ENCODE data around the gene HIVEP3.
A peak's percentile ranks its signal among the peaks of the same experiment; 100 is the strongest.

The HIVEP3 gene

DNA sequence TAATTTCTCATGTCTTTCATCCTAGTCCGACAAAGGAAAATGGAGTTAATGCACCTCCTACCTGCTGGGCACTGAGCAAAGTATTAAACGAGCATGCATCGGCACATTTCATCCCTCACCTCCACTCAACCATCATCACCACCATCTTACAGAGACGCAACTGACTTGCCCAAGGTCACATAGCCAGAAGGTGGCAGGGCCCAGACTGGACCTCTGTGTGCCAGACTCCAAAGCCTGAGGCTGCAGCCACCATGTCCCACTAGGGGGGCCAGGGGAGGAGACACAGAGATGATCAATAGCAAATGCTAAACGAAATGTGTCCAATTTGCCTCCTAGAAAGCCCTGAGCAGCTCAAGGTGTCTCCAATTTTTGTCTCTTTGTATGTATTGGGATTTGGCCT lies 270.5 kb downstream of the HIVEP3 start:
- Mint-ChIP-seq H3K27ac (peak overlapping the region; percentile 63), H3K4me1 (peaks cover 55% of the 10 kb centered on the region), H3K4me3 (no peak overlapping the region), H3K36me3 (peaks cover 7% of the 10 kb centered on the region), H3K9me3 (no peaks in the 10 kb centered on the region)
- DNase-seq (ENCODE audit: low spot score in 2 of 2) (no peak), ATAC-seq (no peak)

DNA sequence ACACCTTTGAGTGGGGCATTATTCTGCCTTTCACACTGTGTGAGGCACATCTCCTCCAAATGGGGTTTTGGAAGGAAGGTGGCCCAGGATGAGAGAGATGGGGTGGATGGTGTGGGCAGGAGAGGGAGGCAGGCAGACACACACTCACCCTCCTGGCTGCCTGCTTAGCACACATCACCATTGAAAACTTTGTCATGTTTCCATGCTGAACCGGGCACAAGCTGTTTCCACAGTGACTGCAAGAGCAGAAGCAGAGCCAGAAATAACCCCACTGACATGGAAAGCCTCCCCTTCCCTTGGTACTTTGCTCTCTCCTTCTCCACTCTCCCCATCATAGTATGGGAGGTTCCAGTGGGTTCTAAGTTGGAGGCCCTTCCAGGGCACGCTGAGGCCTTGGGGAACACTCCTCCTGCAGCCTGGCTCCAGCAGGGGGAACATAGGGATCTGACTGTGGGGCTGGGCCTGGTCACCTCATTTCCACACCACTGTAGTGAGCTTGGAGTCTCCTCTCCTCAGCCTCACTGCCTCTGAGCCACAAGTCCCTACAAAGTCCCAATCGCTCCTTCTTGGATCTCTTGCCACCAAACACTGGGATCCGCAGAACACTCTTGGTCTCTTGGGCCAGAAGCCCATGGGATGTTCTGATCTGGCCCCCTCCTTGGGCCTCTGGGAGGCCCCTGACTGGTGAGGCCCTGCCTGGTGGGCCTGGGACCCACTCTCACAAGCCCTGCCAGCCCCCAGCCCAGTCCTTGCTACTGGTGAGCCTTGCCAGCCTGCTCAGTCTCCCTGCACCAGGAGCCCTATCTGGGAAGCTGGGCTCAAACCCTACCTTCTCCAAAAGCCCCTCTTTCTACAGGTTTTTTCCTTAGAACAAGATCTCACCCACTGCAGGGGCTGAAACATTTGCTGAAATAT lies 271.2 kb downstream of the HIVEP3 start:
- peak overlapping the region; percentile 84 for H3K27ac Mint-ChIP-seq
- ATAC-seq (no peak), DNase-seq (ENCODE audit: low spot score in 2 of 2) (no peak)
- peaks cover 6% of the 10 kb centered on the region for H3K36me3 Mint-ChIP-seq
- H3K4me1 Mint-ChIP-seq: peaks cover 51% of the 10 kb centered on the region
- H3K9me3 Mint-ChIP-seq: no peaks in the 10 kb centered on the region
- H3K4me3 Mint-ChIP-seq: no peak overlapping the region

DNA sequence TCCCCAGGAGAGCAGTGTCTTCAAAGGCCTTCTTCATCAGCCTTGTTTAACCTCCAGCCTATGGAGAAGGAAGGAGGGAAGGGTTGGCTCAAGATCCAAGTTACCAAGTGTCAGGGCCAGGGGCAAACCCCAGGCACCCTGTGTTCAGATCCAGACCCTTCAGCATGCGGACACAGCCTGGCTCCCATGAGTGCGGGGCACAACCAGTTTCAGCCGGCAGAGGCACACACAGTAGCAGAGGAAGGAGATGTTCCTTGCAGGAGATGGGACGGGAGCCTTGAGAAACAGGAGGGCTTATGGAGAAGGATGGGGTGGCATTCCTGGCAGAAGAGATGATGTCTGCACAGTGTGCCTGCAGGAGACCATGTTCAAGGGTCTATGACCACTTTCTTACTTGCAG lies 272.5 kb downstream of the HIVEP3 start:
- Mint-ChIP-seq H3K9me3 (no peaks in the 10 kb centered on the region), H3K36me3 (no peaks in the 10 kb centered on the region), H3K4me3 (no peak overlapping the region), H3K27ac (peak overlapping the region; percentile 84), H3K4me1 (peaks cover 45% of the 10 kb centered on the region)
- ATAC-seq (no peak), DNase-seq (ENCODE audit: low spot score in 2 of 2) (no peak)

DNA sequence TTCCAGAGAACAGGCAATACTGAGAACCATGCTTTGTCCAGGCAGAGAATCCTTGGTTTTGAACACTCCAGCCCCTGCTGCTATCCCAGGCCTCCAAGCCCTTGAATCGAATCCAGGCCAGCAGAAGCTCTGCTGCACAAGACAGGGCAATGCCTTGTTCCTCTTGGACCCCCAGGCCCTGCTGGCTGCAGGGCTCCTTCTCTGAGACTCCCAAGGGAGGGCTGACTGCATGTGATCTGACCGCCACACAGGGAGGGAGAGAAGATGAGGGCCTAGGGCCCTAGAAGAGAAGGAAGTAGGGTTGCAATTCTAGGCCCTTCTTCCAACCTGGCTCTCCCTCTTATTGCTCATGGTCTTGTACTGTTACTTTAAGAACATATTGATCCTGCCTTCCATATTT lies 273.7 kb downstream of the HIVEP3 start:
- H3K27ac Mint-ChIP-seq: no peak overlapping the region
- H3K4me1 Mint-ChIP-seq: peaks cover 35% of the 10 kb centered on the region
- no peak for ATAC-seq

DNA sequence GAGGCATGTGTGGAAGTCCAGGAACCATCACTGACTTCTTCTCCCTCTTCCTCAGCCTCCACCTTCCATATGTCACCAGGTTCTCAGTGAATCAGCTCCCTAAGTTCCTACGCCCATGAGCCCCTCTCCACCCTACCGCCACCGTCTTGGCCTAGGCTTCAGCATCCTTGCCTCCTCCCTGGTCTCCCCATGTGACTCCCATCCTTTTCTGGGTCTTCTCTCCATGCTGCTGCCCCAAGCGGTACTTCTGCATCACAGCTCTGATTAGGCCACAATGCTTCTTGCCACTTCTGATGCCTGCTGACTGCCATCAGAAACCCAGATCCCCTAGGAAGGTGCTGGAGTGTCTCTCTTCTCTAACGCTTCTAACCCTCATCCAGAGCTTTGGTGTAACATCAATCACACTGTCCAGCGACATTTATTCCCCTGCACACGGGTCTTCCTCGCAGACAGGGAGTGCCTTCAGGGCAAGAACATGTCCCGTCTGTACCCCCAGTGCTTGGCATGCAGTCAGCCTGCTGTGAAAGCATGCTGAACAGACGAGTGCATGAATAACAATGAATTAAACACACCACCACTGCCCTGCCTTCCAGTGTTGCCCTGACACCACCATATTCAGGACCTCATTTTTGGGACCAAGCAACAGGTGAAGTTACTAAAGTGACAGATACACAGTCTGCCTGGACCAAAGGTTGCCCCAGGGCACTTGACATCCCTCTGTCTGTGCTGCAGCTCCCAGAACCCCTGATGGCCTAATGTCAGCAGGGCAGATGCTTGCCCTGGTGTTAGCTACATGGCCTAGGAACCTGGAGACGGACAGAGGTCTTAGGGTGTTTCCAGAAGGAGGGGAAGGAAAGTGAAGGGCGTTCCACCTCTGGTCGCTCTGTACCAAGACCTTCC lies 275.6 kb downstream of the HIVEP3 start:
- Mint-ChIP-seq H3K36me3 (peaks cover 19% of the 10 kb centered on the region), H3K4me3 (no peak overlapping the region), H3K9me3 (no peaks in the 10 kb centered on the region), H3K4me1 (peaks cover 21% of the 10 kb centered on the region), H3K27ac (no peak overlapping the region)
- DNase-seq (ENCODE audit: low spot score in 2 of 2): no peak
- no peak for ATAC-seq

More for the DNA sequence above, 273.7 kb downstream of the HIVEP3 start:
- Mint-ChIP-seq H3K4me3 (no peak overlapping the region), H3K9me3 (no peaks in the 10 kb centered on the region), H3K36me3 (peaks cover 8% of the 10 kb centered on the region)
- no peak for DNase-seq (ENCODE audit: low spot score in 2 of 2)

DNA sequence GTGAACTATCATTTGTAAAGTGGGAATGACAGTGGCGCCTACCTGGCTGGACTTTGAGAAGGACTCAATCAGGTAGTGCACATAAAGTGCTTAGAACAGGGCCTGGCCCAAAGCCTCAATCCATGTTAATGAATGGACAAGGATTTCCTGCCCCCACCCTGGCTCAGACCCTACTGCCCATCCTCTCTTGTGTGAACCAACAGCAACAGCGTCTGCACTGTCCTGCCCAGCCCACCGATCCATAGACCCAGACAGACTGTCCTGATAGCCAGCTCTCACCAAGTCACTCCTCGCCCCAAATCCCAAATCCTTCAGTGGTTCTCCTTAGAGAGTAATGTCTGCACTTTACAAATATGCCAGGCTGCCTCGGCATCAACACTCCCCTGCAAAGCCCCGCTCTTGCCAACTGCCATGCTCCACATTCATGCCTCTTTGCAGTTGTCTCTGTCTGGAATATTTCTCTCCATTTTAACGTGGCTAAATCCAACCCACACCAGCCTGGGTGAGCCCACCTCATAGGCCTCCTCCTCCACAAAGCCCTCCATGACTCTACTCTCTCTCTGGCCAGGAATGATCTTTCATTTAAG lies 276.7 kb downstream of the HIVEP3 start:
- Mint-ChIP-seq H3K4me1 (peaks cover 10% of the 10 kb centered on the region), H3K9me3 (no peaks in the 10 kb centered on the region), H3K27ac (no peak overlapping the region), H3K4me3 (no peak overlapping the region), H3K36me3 (peaks cover 24% of the 10 kb centered on the region)
- ATAC-seq (no peak), DNase-seq (ENCODE audit: low spot score in 2 of 2) (no peak)

DNA sequence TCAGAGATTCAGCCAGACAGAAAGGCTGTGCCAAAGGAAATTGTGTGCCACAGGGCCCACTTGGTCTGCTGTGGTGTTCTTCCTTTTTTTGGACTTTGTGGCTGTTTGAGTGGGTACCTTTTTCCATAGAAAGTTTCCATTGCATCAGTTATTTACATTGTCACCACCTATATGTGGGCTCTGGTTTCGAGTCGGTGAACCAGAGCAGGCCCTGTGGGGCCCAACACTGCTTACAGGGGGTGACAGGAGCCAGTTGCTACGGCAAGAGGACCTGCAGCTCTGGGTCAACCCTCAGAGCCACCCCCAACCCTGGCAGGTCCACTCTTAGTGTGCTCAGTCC lies 277.3 kb downstream of the HIVEP3 start:
- Mint-ChIP-seq H3K36me3 (peaks cover 24% of the 10 kb centered on the region), H3K9me3 (no peaks in the 10 kb centered on the region), H3K4me3 (no peak overlapping the region), H3K4me1 (peaks cover 6% of the 10 kb centered on the region), H3K27ac (no peak overlapping the region)
- DNase-seq (ENCODE audit: low spot score in 2 of 2): no peak
- peak; percentile 62 for ATAC-seq

DNA sequence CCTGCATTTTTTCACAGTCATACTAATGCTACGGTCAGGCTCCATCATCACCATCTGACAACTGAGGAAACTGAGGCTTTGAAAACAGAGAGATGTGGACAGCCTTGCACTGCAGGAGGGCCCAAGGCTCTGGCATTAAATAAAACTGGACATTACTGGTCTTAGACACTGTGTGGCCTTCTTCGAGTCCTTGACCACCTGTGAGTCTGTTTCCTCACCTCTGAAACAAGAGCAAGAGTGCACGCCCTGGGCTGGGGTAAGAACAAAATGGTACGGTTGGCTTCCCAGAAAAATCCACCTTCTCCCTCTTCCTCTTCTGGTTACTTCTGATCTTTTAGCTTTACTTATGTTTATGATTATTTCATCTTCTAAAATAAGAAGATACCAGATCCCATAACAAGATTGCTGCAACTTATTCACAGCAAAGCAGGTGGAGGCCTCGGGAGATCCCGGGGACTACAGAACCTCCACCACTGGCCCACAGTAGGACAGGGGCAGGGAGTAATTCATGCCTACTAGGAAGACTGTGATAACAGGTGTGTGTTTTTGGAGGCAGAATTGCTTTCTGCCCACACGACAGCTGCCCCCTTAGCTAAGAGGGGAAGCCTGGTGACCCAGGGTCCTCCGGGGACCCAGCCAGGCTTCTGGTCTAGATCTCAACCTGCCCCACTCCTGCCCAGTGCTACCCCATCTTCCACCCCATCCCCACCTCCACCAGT lies 277.8 kb downstream of the HIVEP3 start:
- DNase-seq (ENCODE audit: low spot score in 2 of 2) (no peak), ATAC-seq (no peak)
- Mint-ChIP-seq H3K4me1 (peaks cover 4% of the 10 kb centered on the region), H3K9me3 (no peaks in the 10 kb centered on the region), H3K36me3 (peaks cover 24% of the 10 kb centered on the region), H3K27ac (no peak overlapping the region), H3K4me3 (no peak overlapping the region)

DNA sequence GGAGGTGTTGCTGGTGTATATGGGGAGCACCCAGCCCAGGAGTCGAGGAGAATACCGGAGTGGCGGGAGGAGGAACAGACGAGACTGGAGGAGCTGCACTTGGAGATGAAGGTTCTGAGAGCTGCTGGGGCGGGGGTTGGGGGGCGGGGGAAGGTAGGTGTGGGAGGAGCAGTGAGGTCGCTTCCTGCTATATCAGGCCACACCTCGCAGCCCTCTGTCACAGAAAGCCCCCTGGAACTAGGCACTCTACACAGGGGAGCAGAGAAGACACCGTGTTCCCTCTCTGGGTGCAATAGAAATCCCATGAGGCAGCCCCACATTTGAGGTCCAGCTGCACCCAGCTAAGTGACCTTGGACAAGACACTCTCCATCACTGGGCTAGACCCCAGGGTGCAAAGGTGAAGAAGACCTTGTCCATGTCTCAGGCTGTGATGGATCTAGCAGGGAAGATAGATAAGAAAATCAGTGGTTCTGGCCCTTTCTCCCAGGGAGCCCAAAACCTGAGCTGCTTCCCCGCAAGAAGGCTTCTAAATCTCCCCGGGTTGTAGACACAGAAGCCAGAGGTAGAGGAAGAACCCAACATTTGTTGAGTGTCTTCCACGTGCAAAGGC lies 278.5 kb downstream of the HIVEP3 start:
- H3K36me3 Mint-ChIP-seq: peaks cover 24% of the 10 kb centered on the region
- no peak overlapping the region for H3K4me3 Mint-ChIP-seq
- ATAC-seq: no peak
- H3K4me1 Mint-ChIP-seq: peaks cover 6% of the 10 kb centered on the region
- no peaks in the 10 kb centered on the region for H3K9me3 Mint-ChIP-seq
- no peak for DNase-seq (ENCODE audit: low spot score in 2 of 2)
- peak overlapping the region; percentile 98 for H3K27ac Mint-ChIP-seq

DNA sequence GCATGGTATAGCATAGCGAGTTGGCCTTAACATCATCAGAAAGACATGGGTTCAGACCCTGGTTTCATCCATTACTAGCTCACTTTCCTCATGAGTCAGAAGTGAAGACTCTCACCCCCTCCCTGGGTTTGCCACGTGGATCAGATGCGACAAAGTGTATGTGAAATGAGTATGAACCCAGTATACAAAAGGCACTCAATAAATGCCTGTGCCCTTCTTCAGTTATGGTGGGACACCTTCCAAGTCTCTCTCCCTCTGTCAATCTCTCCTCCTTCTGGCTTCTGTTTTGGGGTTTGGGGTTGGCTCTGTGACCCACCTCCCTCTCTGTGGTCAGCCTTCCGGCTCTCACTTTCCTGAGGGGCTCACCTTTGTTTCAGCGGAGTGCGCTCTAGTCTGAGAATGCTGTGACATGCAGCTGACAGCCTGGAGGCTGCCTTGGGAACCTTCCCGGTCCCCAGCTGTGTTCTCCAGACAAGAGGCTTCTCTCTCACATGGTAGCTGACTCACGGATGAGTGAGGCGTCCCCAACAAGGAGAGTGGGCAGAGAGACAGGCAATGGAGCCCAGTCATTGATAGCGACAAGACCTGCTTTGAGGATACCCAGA lies 279.3 kb downstream of the HIVEP3 start:
- H3K4me3 Mint-ChIP-seq: no peak overlapping the region
- no peaks in the 10 kb centered on the region for H3K9me3 Mint-ChIP-seq
- ATAC-seq (peak; percentile 91), DNase-seq (ENCODE audit: low spot score in 2 of 2) (peak; percentile 24 to 70)
- peaks cover 9% of the 10 kb centered on the region for H3K4me1 Mint-ChIP-seq
- peaks cover 24% of the 10 kb centered on the region for H3K36me3 Mint-ChIP-seq
- H3K27ac Mint-ChIP-seq: peak overlapping the region; percentile 98

DNA sequence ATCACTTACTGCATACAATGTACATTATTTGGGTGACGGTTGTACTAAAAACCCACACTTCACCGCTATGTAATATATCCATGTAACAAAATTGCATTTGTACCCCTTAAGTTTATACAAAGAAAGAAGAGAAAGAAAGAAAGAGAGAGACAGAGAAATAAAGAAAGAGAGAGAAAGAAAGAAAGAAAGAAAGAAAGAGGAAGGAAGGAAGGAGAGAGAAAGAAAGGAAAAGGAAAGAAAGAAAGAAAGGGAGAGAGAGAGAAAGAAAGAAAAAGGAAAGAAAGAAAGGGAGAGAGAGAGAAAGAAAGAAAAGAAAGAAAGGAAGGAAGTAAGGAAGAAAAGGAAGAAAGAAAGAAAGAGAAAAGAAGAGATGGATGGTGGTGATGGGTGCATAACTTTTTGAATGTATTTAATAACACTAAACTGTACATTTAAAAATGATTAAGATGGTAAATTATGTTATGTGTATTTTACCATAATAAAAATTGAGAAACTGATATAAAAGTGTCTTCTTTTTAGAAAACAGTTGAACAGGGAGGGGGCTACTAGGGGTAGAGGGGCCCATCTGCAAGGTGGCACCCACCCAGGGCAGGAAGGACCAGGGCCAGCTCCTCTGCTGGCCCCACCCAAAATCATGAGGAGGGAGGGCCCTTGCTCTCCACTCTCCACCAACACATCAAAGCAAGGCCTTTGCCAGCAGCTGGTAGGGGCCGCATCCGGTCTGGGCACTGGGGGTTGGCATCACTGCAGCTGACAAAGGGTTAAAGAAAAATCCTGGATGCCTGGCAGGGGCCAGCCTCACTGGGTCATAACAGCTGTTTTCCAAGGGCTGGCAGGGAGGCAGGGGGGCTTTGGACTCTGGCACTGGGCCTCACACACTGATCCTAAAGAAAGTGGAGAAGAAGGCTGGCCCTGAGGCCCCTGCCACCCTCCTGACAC lies 280.4 kb downstream of the HIVEP3 start:
- Mint-ChIP-seq H3K4me1 (peaks cover 19% of the 10 kb centered on the region), H3K4me3 (no peak overlapping the region), H3K9me3 (no peaks in the 10 kb centered on the region), H3K27ac (peak overlapping the region; percentile 98), H3K36me3 (peaks cover 30% of the 10 kb centered on the region)
- ATAC-seq (no peak), DNase-seq (ENCODE audit: low spot score in 2 of 2) (no peak)

DNA sequence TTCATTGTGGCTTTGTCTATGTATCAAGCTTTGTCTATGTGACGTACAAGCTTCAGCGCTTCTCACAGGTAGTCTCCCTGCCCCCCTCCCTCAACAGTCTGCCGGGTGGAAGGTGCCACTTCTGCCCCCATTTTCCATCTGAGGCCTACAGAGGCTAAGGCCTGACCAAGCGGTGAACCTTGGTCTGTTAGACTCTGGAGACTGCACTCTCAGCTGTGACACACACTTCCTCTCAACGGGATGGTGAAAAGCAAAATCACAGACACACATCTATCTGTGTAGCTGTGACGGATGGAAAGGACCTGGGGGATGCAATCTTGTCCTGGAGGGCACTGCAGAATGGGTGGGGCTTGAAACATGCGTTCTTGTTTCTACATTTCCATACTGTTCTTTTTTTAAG lies 281.4 kb downstream of the HIVEP3 start:
- peaks cover 28% of the 10 kb centered on the region for H3K4me1 Mint-ChIP-seq
- H3K9me3 Mint-ChIP-seq: no peaks in the 10 kb centered on the region
- peaks cover 36% of the 10 kb centered on the region for H3K36me3 Mint-ChIP-seq
- DNase-seq (ENCODE audit: low spot score in 2 of 2) (no peak), ATAC-seq (no peak)
- H3K27ac Mint-ChIP-seq: peak overlapping the region; percentile 98
- no peak overlapping the region for H3K4me3 Mint-ChIP-seq

DNA sequence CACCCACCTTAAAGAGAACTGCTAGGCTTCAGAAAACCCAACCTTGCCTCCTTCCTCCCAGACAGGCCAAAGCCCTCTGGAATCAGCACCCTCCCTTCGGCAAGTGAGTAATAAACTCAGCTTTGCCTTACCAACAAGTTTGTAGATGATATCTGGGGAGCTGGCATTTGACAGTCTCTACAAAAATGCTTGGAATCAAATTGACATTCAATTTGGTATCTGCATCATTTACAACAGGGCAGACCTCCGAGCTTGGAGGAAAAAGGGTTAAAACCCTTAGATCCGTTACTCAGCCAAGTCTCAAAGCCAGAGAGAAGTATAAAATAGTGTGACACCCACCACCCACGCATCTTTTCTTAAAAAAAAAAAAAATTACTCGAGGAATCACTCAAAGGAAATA lies 285.0 kb downstream of the HIVEP3 start:
- Mint-ChIP-seq H3K36me3 (peaks cover 38% of the 10 kb centered on the region), H3K27ac (peak overlapping the region; percentile 45), H3K4me3 (peak overlapping the region; percentile 10), H3K4me1 (peaks cover 55% of the 10 kb centered on the region), H3K9me3 (no peaks in the 10 kb centered on the region)
- ATAC-seq (no peak), DNase-seq (ENCODE audit: low spot score in 2 of 2) (no peak)
